CD4-positive, alpha-beta T cell treated with Interleukin-4 for 4 hours (primary cell): ENCODE measurements around the gene BACH2.

Source experiments
- DNase-seq: peaks from one replicate; pipeline ENCODE4 v3.0.0-alpha.2; 2020

The BACH2 gene

GRCh38 chr6:90274451-90275030 lies 22.1 kb downstream of the BACH2 start:
- peak; percentile 93 for DNase-seq

- no peak for DNase-seq
Measured at GRCh38 chr6:90273863-90274262, 22.8 kb downstream of the BACH2 start.

GRCh38 chr6:90272895-90273294 lies 23.7 kb downstream of the BACH2 start:
- no peak for DNase-seq

GRCh38 chr6:90271831-90272230 lies 24.8 kb downstream of the BACH2 start:
- no peak for DNase-seq

- no peak for DNase-seq
Measured at GRCh38 chr6:90269334-90269733, 27.3 kb downstream of the BACH2 start.

- DNase-seq: no peak
Measured at GRCh38 chr6:90268178-90268577, 28.5 kb downstream of the BACH2 start.

- peak; percentile 39 for DNase-seq
Measured at GRCh38 chr6:90266905-90267621, 29.6 kb downstream of the BACH2 start.

GRCh38 chr6:90264561-90264960 lies 32.1 kb downstream of the BACH2 start:
- DNase-seq: no peak

- no peak for DNase-seq
Measured at GRCh38 chr6:90263633-90264032, 33.0 kb downstream of the BACH2 start.

- no peak for DNase-seq
Measured at GRCh38 chr6:90261801-90262200, 34.8 kb downstream of the BACH2 start.

GRCh38 chr6:90257486-90257738 lies 39.2 kb downstream of the BACH2 start:
- no peak for DNase-seq

GRCh38 chr6:90256698-90257485 lies 39.8 kb downstream of the BACH2 start:
- peak; percentile 26 for DNase-seq

- DNase-seq: no peak
Measured at GRCh38 chr6:90253631-90254030, 43.0 kb downstream of the BACH2 start.

GRCh38 chr6:90251295-90251992 lies 45.2 kb downstream of the BACH2 start:
- DNase-seq: peak; percentile 41

GRCh38 chr6:90250405-90250804 lies 46.2 kb downstream of the BACH2 start:
- DNase-seq: no peak

- no peak for DNase-seq
Measured at GRCh38 chr6:90249458-90249857, 47.2 kb downstream of the BACH2 start.

- peak; percentile 47 for DNase-seq
Measured at GRCh38 chr6:90249034-90249433, 47.6 kb downstream of the BACH2 start.

GRCh38 chr6:90247262-90247661 lies 49.4 kb downstream of the BACH2 start:
- no peak for DNase-seq

GRCh38 chr6:90241229-90241880 lies 55.3 kb downstream of the BACH2 start:
- no peak for DNase-seq

GRCh38 chr6:90238496-90239266 lies 58.0 kb downstream of the BACH2 start:
- no peak for DNase-seq

- no peak for DNase-seq
Measured at GRCh38 chr6:90237350-90237990, 59.2 kb downstream of the BACH2 start.

GRCh38 chr6:90233994-90234393 lies 62.6 kb downstream of the BACH2 start:
- peak; percentile 82 for DNase-seq
